HPDE6-E6E7 (cell line): ENCODE data around the gene PRKCH.

Experiments
- DNase-seq: peaks from one replicate; pipeline ENCODE4 v3.0.0; 2011; ENCODE audit warnings: missing footprints; ENCODE audit errors: extremely low spot score

The PRKCH gene

GRCh38 chr14:61488417-61489401, 167.3 kb downstream of the PRKCH start:
- DNase-seq, result no peak

GRCh38 chr14:61489512-61489911, 168.1 kb downstream of the PRKCH start:
- no peak for DNase-seq

- DNase-seq, result no peak
Measured at GRCh38 chr14:61489932-61490331, 168.6 kb downstream of the PRKCH start.

- no peak for DNase-seq
Measured at GRCh38 chr14:61491224-61491623, 169.8 kb downstream of the PRKCH start.

GRCh38 chr14:61491876-61492434, 170.6 kb downstream of the PRKCH start:
- no peak for DNase-seq

GRCh38 chr14:61492474-61492873, 171.1 kb downstream of the PRKCH start:
- no peak for DNase-seq

- no peak for DNase-seq
Measured at GRCh38 chr14:61493239-61493638, 171.9 kb downstream of the PRKCH start.

GRCh38 chr14:61494018-61494417, 172.6 kb downstream of the PRKCH start:
- no peak for DNase-seq

GRCh38 chr14:61495809-61496208, 174.4 kb downstream of the PRKCH start:
- DNase-seq, result no peak

- no peak for DNase-seq
Measured at GRCh38 chr14:61498303-61498702, 176.9 kb downstream of the PRKCH start.

- DNase-seq, result no peak
Measured at GRCh38 chr14:61498811-61499210, 177.4 kb downstream of the PRKCH start.

GRCh38 chr14:61499991-61500390, 178.6 kb downstream of the PRKCH start:
- no peak for DNase-seq

- no peak for DNase-seq
Measured at GRCh38 chr14:61501714-61502458, 180.5 kb downstream of the PRKCH start.

GRCh38 chr14:61502459-61503093, 181.2 kb downstream of the PRKCH start:
- DNase-seq, result no peak

- DNase-seq, result no peak
Measured at GRCh38 chr14:61503167-61503801, 181.9 kb downstream of the PRKCH start.

GRCh38 chr14:61504901-61505300, 183.5 kb downstream of the PRKCH start:
- no peak for DNase-seq

GRCh38 chr14:61505815-61506809, 184.7 kb downstream of the PRKCH start:
- DNase-seq, result no peak

- no peak for DNase-seq
Measured at GRCh38 chr14:61508526-61508925, 187.1 kb downstream of the PRKCH start.

GRCh38 chr14:61510736-61511557, 189.6 kb downstream of the PRKCH start:
- no peak for DNase-seq
